Activated T-helper 2 cell treated with anti-CD3 and anti-CD28 coated beads, Interferon-gamma antibody, Interleukin-2, Interleukin-4, amounts not matched to agents 10 μg/mL and 5 μg/mL and 100 μg/mL, durations not matched to agents 14 hours and 24 hours and 36 hours (primary cell): ENCODE data around the gene CCDC15. TPM values are rescaled to one million over a fixed set of nuclear protein-coding genes. Genes with fewer than 3 reads are reported as not detected.
A peak's percentile ranks its signal among the peaks of the same experiment; 100 is the strongest.

ENCODE experiments used
- DNase-seq: peaks from one replicate; pipeline ENCODE4 v3.0.0; 2021; ENCODE audit warnings: low spot score
- H3K27ac Mint-ChIP-seq: one replicate; pipeline ENCODE4 v1.8.0; 2021; ENCODE audit warnings: mixed read lengths
- H3K27me3 Mint-ChIP-seq: one replicate; pipeline ENCODE4 v1.8.0; 2021; ENCODE audit warnings: low read depth, mixed read lengths
- H3K36me3 Mint-ChIP-seq: one replicate; pipeline ENCODE4 v1.8.0; 2021; ENCODE audit warnings: low read depth, mixed read lengths
- H3K4me1 Mint-ChIP-seq: one replicate; pipeline ENCODE4 v1.8.0; 2021; ENCODE audit warnings: low read depth, mixed read lengths
- H3K4me3 Mint-ChIP-seq: one replicate; pipeline ENCODE4 v1.8.0; 2021; ENCODE audit warnings: low read depth, mild to moderate bottlenecking, moderate library complexity, mixed read lengths
- H3K9me3 Mint-ChIP-seq: one replicate; pipeline ENCODE4 v1.8.0; 2021; ENCODE audit warnings: mixed read lengths
- intact Hi-C: fragments of 100-400 bp; cut with micrococcal nuclease; formaldehyde crosslinking; loops from one replicate; pipeline ENCODE4 v1.15.1; 2023
- total RNA-seq: library from RNA; stranded (reverse); gene quantifications from 2 replicates; pipeline ENCODE4 v1.2.3, GENCODE V29; 2022

Gene CCDC15
- total RNA-seq: 3.6 and 3.7 TPM in 2 replicates

- H3K27ac Mint-ChIP-seq: no peak within 1 kb of the TSS
- intact Hi-C loops: loop anchor here (1.0 to 10.0 kb wide), 6 partner anchors 78 to 641 kb away; partner anchors contain the start of genes MSANTD2, SIAE, SPA17 and STT3A
- DNase-seq: peak; percentile 94
- peaks cover 10% of the 10 kb centered on the region for H3K36me3 Mint-ChIP-seq
- H3K9me3 Mint-ChIP-seq: peaks cover 3% of the 10 kb centered on the region
- H3K4me1 Mint-ChIP-seq: peaks cover 21% of the 10 kb centered on the region
- no peaks in the 10 kb centered on the region for H3K27me3 Mint-ChIP-seq
- no peak within 1 kb of the TSS for H3K4me3 Mint-ChIP-seq
These were observed at the start of gene CCDC15 for GRCh38 chr11:124953753-124954589. Gene CCDC15 (plus strand): TSS chr11:124954202. CDS start chr11:124954733, 531 bp downstream.

DNA sequence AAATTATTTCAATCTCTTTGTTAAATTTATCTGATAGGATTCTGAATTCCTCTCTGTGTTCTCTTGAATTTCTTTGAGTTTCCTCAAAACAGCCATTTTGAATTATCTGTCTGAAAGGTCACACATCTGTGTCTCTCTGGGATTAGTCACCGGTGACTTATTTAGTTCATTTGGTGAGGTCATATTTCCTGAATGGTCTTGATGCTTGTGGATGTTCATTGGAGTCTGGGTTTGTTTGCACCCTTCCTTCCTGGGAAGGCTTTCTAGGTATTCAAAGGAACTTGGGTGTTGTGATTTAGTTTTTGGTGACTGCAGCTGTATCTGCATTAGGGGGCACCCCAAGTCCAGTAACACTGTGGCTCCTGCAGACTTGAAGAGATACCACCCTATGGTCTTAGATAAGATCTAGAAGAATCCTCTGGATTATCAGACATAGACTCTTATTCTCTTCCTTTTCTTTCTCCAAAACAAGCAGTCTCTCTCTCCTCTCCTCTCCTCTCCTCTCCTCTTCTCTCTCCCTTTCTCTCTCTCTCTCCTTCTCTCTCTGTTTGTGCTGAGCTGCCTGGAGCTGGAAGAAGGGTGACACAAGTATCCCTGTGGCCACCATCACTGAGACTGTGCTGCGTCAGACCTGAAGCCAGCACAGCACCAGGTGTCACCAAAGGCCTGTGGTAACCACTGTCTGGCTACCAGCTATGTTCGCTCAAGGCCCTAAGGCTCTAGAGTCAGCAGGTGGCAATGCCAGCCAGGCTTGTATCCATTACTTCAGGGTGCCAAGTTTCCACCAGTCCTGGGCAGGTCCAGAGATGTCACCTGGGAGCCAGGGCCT is 38.2 kb upstream of the CCDC15 start:
- Mint-ChIP-seq H3K27me3 (peaks cover 12% of the 10 kb centered on the region), H3K4me3 (no peak overlapping the region), H3K4me1 (no peaks in the 10 kb centered on the region), H3K27ac (no peak overlapping the region), H3K36me3 (no peaks in the 10 kb centered on the region), H3K9me3 (peaks cover 15% of the 10 kb centered on the region)
- DNase-seq: no peak
- intact Hi-C loops: no loop called here

DNA sequence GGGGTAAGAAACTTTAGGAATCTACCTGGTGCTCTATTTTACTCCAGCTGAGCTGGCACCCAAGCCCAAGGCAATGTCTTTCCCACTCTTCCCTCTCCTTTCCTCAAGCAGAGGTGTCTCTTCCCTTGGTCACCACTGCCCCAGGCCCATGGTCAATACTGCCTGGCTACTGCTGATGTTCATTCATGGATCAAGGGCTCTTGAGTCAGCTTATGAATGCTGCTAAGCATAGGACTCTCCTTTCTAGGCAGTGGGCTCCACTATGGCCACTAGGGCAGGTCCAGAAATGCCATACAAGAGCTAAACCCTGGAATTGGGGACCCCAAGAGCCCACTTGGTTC is 37.7 kb upstream of the CCDC15 start:
- H3K4me3 Mint-ChIP-seq: no peak overlapping the region
- H3K36me3 Mint-ChIP-seq: no peaks in the 10 kb centered on the region
- intact Hi-C loops: no loop called here
- H3K4me1 Mint-ChIP-seq: no peaks in the 10 kb centered on the region
- peaks cover 14% of the 10 kb centered on the region for H3K9me3 Mint-ChIP-seq
- no peak for DNase-seq
- H3K27me3 Mint-ChIP-seq: peaks cover 12% of the 10 kb centered on the region
- no peak overlapping the region for H3K27ac Mint-ChIP-seq

GRCh38 chr11:124917115-124917637 is 36.8 kb upstream of the CCDC15 start:
- intact Hi-C loops: no loop called here
- DNase-seq: no peak
- Mint-ChIP-seq H3K27me3 (peaks cover 12% of the 10 kb centered on the region), H3K4me3 (no peak overlapping the region), H3K4me1 (no peaks in the 10 kb centered on the region), H3K9me3 (peaks cover 7% of the 10 kb centered on the region), H3K36me3 (no peaks in the 10 kb centered on the region), H3K27ac (no peak overlapping the region)

GRCh38 chr11:124918950-124919349 is 35.1 kb upstream of the CCDC15 start, which contains the start of gene HEPN1:
Gene HEPN1 (plus strand): TSS chr11:124919250.
- Mint-ChIP-seq H3K27me3 (peaks cover 12% of the 10 kb centered on the region), H3K36me3 (no peaks in the 10 kb centered on the region), H3K27ac (no peak within 1 kb of the TSS), H3K4me1 (peaks cover 10% of the 10 kb centered on the region), H3K4me3 (no peak within 1 kb of the TSS), H3K9me3 (no peaks in the 10 kb centered on the region)
- DNase-seq: no peak
- intact Hi-C loops: no loop called here

DNA sequence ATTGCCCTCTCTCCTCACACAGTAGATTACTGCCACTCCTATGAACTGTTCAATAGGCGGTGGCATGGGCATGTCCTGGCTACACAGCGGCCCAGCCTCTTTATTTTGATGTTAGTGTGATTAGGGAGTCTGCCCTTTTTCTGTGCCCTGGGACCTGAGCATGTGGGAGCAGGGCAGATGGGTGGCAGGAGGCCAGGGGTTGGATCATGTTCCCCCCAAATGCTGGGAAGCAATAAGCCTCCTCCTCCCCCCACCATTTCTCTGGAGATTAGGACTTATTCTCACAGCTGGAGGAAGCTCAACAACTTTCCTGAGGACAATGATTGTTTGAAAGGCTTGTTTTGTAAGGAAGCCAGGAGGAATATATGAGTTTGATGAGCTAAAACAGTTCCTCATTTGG is 34.1 kb upstream of the CCDC15 start:
- H3K27ac Mint-ChIP-seq: no peak overlapping the region
- intact Hi-C loops: no loop called here
- peaks cover 10% of the 10 kb centered on the region for H3K4me1 Mint-ChIP-seq
- H3K9me3 Mint-ChIP-seq: no peaks in the 10 kb centered on the region
- peaks cover 8% of the 10 kb centered on the region for H3K27me3 Mint-ChIP-seq
- H3K36me3 Mint-ChIP-seq: no peaks in the 10 kb centered on the region
- no peak overlapping the region for H3K4me3 Mint-ChIP-seq
- DNase-seq: no peak

GRCh38 chr11:124920356-124920755 is 33.6 kb upstream of the CCDC15 start:
- no peak for DNase-seq
- Mint-ChIP-seq H3K36me3 (no peaks in the 10 kb centered on the region), H3K4me1 (peaks cover 10% of the 10 kb centered on the region), H3K9me3 (no peaks in the 10 kb centered on the region), H3K27me3 (peaks cover 7% of the 10 kb centered on the region), H3K4me3 (no peak overlapping the region), H3K27ac (no peak overlapping the region)
- intact Hi-C loops: no loop called here

DNA sequence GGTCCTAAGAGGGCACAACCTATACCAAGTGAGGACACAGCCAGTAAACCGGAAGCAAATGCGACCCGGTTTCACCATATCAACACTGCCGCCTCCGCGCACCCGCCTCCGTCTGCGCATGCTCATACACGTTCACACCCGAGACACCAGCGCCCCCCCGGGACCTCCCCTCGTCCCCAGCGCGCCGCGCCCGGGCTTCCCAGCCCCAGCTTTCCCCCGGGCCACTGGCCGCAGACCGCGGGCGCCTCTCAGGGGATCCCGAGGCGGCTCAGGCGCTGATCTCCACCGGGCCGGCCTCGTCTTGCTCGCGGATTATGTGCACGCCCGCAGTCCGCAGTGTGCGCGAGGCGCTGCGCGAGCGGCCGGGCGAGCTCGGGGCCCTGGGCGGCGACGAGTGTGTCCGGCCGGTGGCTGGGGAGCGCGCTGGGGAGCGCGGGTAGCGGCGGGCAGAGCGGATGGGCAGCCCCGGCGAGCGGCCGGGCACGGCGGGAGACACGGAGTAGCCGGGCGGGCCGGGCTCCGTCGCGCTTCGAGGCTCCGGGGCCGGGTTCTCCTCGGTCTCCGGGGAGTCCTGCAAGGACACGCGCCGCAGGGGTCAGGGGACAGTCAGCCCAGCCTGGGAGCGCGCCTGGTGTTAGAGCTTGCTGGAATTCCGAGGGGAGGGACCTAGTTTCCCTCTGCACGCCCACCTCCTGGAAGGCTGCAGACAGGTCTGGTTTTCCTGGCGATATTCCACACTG is 33.0 kb upstream of the CCDC15 start:
- peaks cover 10% of the 10 kb centered on the region for H3K4me1 Mint-ChIP-seq
- peak overlapping the region; percentile 47 for H3K4me3 Mint-ChIP-seq
- peaks cover 5% of the 10 kb centered on the region for H3K27me3 Mint-ChIP-seq
- DNase-seq: peak; percentile 63
- no peak overlapping the region for H3K27ac Mint-ChIP-seq
- H3K9me3 Mint-ChIP-seq: no peaks in the 10 kb centered on the region
- no peaks in the 10 kb centered on the region for H3K36me3 Mint-ChIP-seq
- intact Hi-C loops: no loop called here

GRCh38 chr11:124922831-124923230 is 31.2 kb upstream of the CCDC15 start:
- intact Hi-C loops: no loop called here
- Mint-ChIP-seq H3K4me3 (no peak overlapping the region), H3K9me3 (no peaks in the 10 kb centered on the region), H3K27ac (no peak overlapping the region), H3K27me3 (peaks cover 4% of the 10 kb centered on the region), H3K4me1 (peaks cover 10% of the 10 kb centered on the region), H3K36me3 (no peaks in the 10 kb centered on the region)
- no peak for DNase-seq

DNA sequence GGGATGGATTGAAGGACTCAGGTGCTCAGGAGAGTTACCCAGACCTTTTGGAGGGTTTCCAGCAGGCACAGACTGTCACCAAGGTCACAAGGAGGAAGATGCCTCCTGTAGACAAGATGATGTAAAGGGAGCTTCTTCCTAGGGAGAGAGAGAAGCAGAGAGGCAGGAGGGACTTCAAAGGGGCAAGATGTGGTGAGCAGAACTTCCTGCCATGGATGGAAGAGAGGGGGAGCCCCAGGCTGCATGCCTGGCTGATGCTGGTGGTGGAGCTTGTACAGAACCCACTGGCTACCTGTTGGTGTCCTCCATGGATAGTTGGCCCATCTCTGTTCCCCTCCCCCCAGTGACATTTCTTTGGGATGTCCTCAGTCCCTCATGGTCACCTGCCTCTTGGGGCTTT is 30.7 kb upstream of the CCDC15 start:
- Mint-ChIP-seq H3K9me3 (no peaks in the 10 kb centered on the region), H3K27ac (no peak overlapping the region), H3K27me3 (peaks cover 2% of the 10 kb centered on the region), H3K4me3 (no peak overlapping the region), H3K36me3 (no peaks in the 10 kb centered on the region), H3K4me1 (peaks cover 10% of the 10 kb centered on the region)
- intact Hi-C loops: no loop called here
- DNase-seq: no peak

GRCh38 chr11:124928942-124929665 is 24.9 kb upstream of the CCDC15 start:
- Mint-ChIP-seq H3K9me3 (no peaks in the 10 kb centered on the region), H3K27ac (no peak overlapping the region), H3K4me3 (no peak overlapping the region), H3K36me3 (no peaks in the 10 kb centered on the region), H3K27me3 (peaks cover 2% of the 10 kb centered on the region), H3K4me1 (peaks cover 11% of the 10 kb centered on the region)
- intact Hi-C loops: no loop called here
- DNase-seq: no peak

- H3K36me3 Mint-ChIP-seq: no peaks in the 10 kb centered on the region
- intact Hi-C loops: no loop called here
- peaks cover 11% of the 10 kb centered on the region for H3K4me1 Mint-ChIP-seq
- DNase-seq: no peak
- H3K27me3 Mint-ChIP-seq: peaks cover 1% of the 10 kb centered on the region
- no peaks in the 10 kb centered on the region for H3K9me3 Mint-ChIP-seq
- H3K27ac Mint-ChIP-seq: no peak overlapping the region
- H3K4me3 Mint-ChIP-seq: no peak overlapping the region
These were observed 23.2 kb upstream of the CCDC15 start for GRCh38 chr11:124930799-124931198.
